ENCODE data around the gene PLD5. TPM values are rescaled to one million over a fixed set of nuclear protein-coding genes. Genes with fewer than 3 reads are reported as not detected.
"Not testable (repeated sequence)": the region's sequence is repeated elsewhere in the genome, so short reads cannot be mapped to it uniquely, and the experiment has no call there.

Gene PLD5
- total and polyA plus RNA-seq, 2 donors (not counting 3 experiments of a cell fraction or from before 2014, with no cell fraction given) = not detected

DNA sequence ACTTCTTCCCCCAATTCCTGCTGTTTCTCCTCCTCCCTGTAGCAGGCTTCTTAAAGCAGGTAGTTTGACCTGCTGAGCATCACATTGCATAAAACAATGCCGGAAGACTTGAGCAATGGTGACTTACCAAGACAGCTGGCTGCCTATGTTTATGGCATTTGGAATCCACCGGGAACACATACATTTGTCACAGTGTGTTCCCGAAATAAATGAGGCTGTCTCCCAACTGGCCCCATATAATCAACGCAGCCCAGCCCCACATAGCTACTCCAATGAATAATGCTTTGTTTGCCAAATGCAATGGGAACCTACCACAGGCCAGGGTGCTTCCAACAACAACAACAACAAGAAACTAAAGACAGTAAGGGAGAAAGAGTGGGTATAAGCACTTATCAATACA is 339.5 kb downstream of the PLD5 start:
- ChIA-PET POLR2A (no interaction called here), CTCF (no interaction called here)
- intact Hi-C loops (cut with micrococcal nuclease) = no loop called here
- Histone ChIP-seq H3K9me3 (replicated peaks; ENCODE audit: control insufficient read depth, insufficient read depth, low read length) (peaks cover 8% of the 10 kb centered on the region), H3K79me2 (ENCODE audit: control insufficient read depth, insufficient read depth, low read length) (no peaks in the 10 kb centered on the region), H3K36me3 (ENCODE audit: control insufficient read depth in 2 of 2, extremely low read depth in 1 of 2, insufficient read depth in 2 of 2, low read length in 2 of 2) (no peaks in the 10 kb centered on the region), H3K27ac (ENCODE audit: insufficient read depth, low read depth, low read length) (no peak overlapping the region), H3K4me3 (replicated peaks in 1 of 3; ENCODE audit: insufficient read depth in 1 of 3, low read depth in 1 of 3, low read length in 3 of 3) (no peak overlapping the region), H4K20me1 (replicated peaks; ENCODE audit: control insufficient read depth, extremely low read depth, insufficient read depth, low read length) (no peaks in the 10 kb centered on the region), H3K9me1 (replicated peaks; ENCODE audit: control insufficient read depth, extremely low read depth, insufficient read depth, low read length) (no peaks in the 10 kb centered on the region), H3K9ac (replicated peaks; ENCODE audit: extremely low read depth, insufficient read depth, low read length) (no peak overlapping the region), H3K4me2 (ENCODE audit: insufficient read depth, low read length) (no peak overlapping the region), H3K4me1 (ENCODE audit: control insufficient read depth, extremely low read depth, insufficient read depth, low read length) (no peaks in the 10 kb centered on the region), H3K27me3 (ENCODE audit: control insufficient read depth in 2 of 2, insufficient read depth in 2 of 2, low read length in 2 of 2) (no peaks in the 10 kb centered on the region), H2AFZ (ENCODE audit: low read depth, low read length) (no peak overlapping the region)
- dilution Hi-C loops (cut with MboI; ENCODE audit: extremely low pct_ligation_motif_present, low sequenced_read_pairs) = no loop called here
- DNase-seq (ENCODE audit: low read depth, low spot score) (no peak), FAIRE-seq (no peak)
- TF ChIP-seq FOS (IDR thresholded peaks at IDR 0.05; ENCODE audit: borderline replicate concordance, insufficient read depth, low read length) (no peak), JUN (IDR thresholded peaks at IDR 0.05; ENCODE audit: borderline replicate concordance, insufficient read depth, insufficient read length, low read depth) (no peak)
- TF ChIP-seq, protein P1, sequence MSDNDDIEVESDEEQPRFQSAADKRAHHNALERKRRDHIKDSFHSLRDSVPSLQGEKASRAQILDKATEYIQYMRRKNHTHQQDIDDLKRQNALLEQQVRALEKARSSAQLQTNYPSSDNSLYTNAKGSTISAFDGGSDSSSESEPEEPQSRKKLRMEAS (IDR thresholded peaks at IDR 0.05; ENCODE audit: insufficient read depth, insufficient read length) = no peak
- no TSS peak for BruUV-seq (replicated peaks)

DNA sequence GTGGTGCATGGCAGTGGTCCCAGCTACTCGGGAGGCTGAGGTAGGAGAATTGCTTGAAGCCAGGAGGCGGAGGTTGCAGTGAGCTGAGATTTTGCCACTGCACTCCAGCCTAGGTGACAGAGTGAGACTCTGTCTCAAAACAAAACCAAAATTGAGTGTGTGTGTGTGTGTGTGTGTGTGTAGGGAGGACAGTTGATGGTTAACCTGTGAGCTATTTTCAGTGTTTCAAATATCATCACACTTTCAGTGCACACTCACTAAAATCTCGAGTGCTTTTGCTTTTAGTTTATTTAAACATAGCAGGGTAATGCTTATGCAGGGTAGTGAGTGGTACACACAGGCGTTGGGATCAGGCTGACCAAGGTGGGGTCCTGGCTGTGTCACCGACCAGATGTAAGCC is 344.7 kb downstream of the PLD5 start:
- H2AFZ ChIP-seq (ENCODE audit: low read depth, low read length); FAIRE-seq; H3K4me1 ChIP-seq (ENCODE audit: control insufficient read depth, extremely low read depth, insufficient read depth, low read length); H3K4me3 ChIP-seq (replicated peaks in 1 of 3; ENCODE audit: insufficient read depth in 1 of 3, low read depth in 1 of 3, low read length in 3 of 3); H3K9me3 ChIP-seq (replicated peaks; ENCODE audit: control insufficient read depth, insufficient read depth, low read length); H3K9ac ChIP-seq (replicated peaks; ENCODE audit: extremely low read depth, insufficient read depth, low read length); H3K36me3 ChIP-seq (ENCODE audit: control insufficient read depth in 2 of 2, extremely low read depth in 1 of 2, insufficient read depth in 2 of 2, low read length in 2 of 2); intact Hi-C loops (cut with micrococcal nuclease); H3K9me1 ChIP-seq (replicated peaks; ENCODE audit: control insufficient read depth, extremely low read depth, insufficient read depth, low read length); H3K4me2 ChIP-seq (ENCODE audit: insufficient read depth, low read length); H3K27me3 ChIP-seq (ENCODE audit: control insufficient read depth in 2 of 2, insufficient read depth in 2 of 2, low read length in 2 of 2); H3K27ac ChIP-seq (ENCODE audit: insufficient read depth, low read depth, low read length); dilution Hi-C loops (cut with MboI; ENCODE audit: extremely low pct_ligation_motif_present, low sequenced_read_pairs); DNase-seq (ENCODE audit: low read depth, low spot score); POLR2A ChIA-PET; H3K79me2 ChIP-seq (ENCODE audit: control insufficient read depth, insufficient read depth, low read length); CTCF ChIA-PET; BruUV-seq (replicated peaks); H4K20me1 ChIP-seq (replicated peaks; ENCODE audit: control insufficient read depth, extremely low read depth, insufficient read depth, low read length): not testable (repeated sequence)

All from endothelial cell of umbilical vein (primary cell).